Endothelial cell of umbilical vein (primary cell): ENCODE data around the gene ZNF106. TPM values are rescaled to one million over a fixed set of nuclear protein-coding genes. Genes with fewer than 3 reads are reported as not detected.

Experiments
- BruUV-seq: library from RNA; stranded (reverse); fragments of 400-500 nt; replicated peaks from 2 replicates; lab custom pipeline; 2021; lab: Mats Ljungman, UMichigan
- CTCF ChIA-PET: fragments of 300-600, 350-600 bp; sonication (Branson Sonifier 250); formaldehyde crosslinking; loops from one replicate; lab custom pipeline; 2021; ENCODE audit warnings: antibody characterized with exemption, inconsistent platforms; lab: Charles Lee
- POLR2A ChIA-PET: fragments of 300-600, 350-600 bp; sonication (Branson Sonifier 250); formaldehyde crosslinking; loops from one replicate; lab custom pipeline; 2021; ENCODE audit warnings: antibody characterized with exemption, inconsistent platforms; lab: Charles Lee
- DNase-seq: peaks from one replicate; pipeline ENCODE4 v3.0.0-alpha.2; 2011; ENCODE audit warnings: low read depth, low spot score
- FAIRE-seq: peaks from 2 replicates; lab custom pipeline; 2011; peaks lifted over from hg19 to GRCh38; lab: Jason Lieb, UNC
- H2AFZ ChIP-seq: 2 replicates; pipeline ENCODE4 v1.6.0; 2012; ENCODE audit warnings: low read depth, low read length, control low read depth, inconsistent platforms
- H3K27ac ChIP-seq: 2 replicates; pipeline ENCODE4 v1.5.1; 2011; ENCODE audit warnings: low read depth, mild to moderate bottlenecking, control low read depth, low read length, moderate library complexity; ENCODE audit not compliant: insufficient read depth
- H3K27me3 ChIP-seq, 2 experiments: 2 replicates each; pipeline versions ENCODE4 v1.6.0 to v1.6.1; 2011; ENCODE audit warnings: low read length in 2 of 2, mixed read lengths in 1 of 2; ENCODE audit not compliant: control insufficient read depth in 2 of 2, insufficient read depth in 2 of 2
- H3K36me3 ChIP-seq, 2 experiments: 2 replicates in 1 of 2; 3 replicates in 1 of 2; pipeline ENCODE4 v1.5.1; 2011; ENCODE audit warnings: low read length in 2 of 2, mild to moderate bottlenecking in 1 of 2, moderate library complexity in 1 of 2; ENCODE audit not compliant: control insufficient read depth in 2 of 2, insufficient read depth in 2 of 2; ENCODE audit errors: extremely low read depth in 1 of 2
- H3K4me1 ChIP-seq: 3 replicates; pipeline ENCODE4 v1.5.1; 2011; ENCODE audit warnings: mild to moderate bottlenecking, low read length; ENCODE audit not compliant: control insufficient read depth, insufficient read depth; ENCODE audit errors: extremely low read depth
- H3K4me2 ChIP-seq: 2 replicates; pipeline ENCODE4 v1.6.1; 2011; ENCODE audit warnings: low read length, control low read depth, mixed read lengths; ENCODE audit not compliant: insufficient read depth
- H3K4me3 ChIP-seq, 3 experiments: fragments of 200-600 bp in 1 of 3; sonication (generic), shearing (Covaris generic) in 1 of 3; replicated peaks in 1 of 3; 2 replicates each; pipeline ENCODE4 v1.5.1; 2011 to 2016; ENCODE audit warnings: control low read depth in 3 of 3, low read length in 3 of 3, mild to moderate bottlenecking in 2 of 3, inconsistent platforms in 1 of 3, low read depth in 1 of 3, moderate library complexity in 1 of 3; ENCODE audit not compliant: insufficient read depth in 1 of 3
- H3K79me2 ChIP-seq: 2 replicates; pipeline ENCODE4 v1.6.0; 2012; ENCODE audit warnings: low read length, inconsistent platforms; ENCODE audit not compliant: control insufficient read depth, insufficient read depth
- H3K9ac ChIP-seq: replicated peaks from 2 replicates; pipeline ENCODE3; 2011; ENCODE audit warnings: low read length, control low read depth; ENCODE audit not compliant: insufficient read depth; ENCODE audit errors: extremely low read depth
- H3K9me1 ChIP-seq: replicated peaks from 3 replicates; pipeline ENCODE4 v1.6.0; 2011; ENCODE audit warnings: mild to moderate bottlenecking, low read length; ENCODE audit not compliant: control insufficient read depth, insufficient read depth; ENCODE audit errors: extremely low read depth
- H3K9me3 ChIP-seq: replicated peaks from 2 replicates; pipeline ENCODE4 v1.5.1; 2012; ENCODE audit warnings: low read length, inconsistent platforms; ENCODE audit not compliant: control insufficient read depth, insufficient read depth
- H4K20me1 ChIP-seq: replicated peaks from 2 replicates; pipeline ENCODE3; 2011; ENCODE audit warnings: mild to moderate bottlenecking, low read length; ENCODE audit not compliant: control insufficient read depth, insufficient read depth; ENCODE audit errors: extremely low read depth
- EZH2 ChIP-seq: IDR thresholded peaks from 2 replicates; pipeline ENCODE4 v1.6.1; 2012; ENCODE audit warnings: borderline replicate concordance, low read depth, mild to moderate bottlenecking, moderate library complexity, low read length, inconsistent platforms; ENCODE audit not compliant: severe bottlenecking
- GATA2 ChIP-seq: IDR thresholded peaks from 2 replicates; pipeline ENCODE4 v1.7.0; 2011; ENCODE audit warnings: low read depth, mild to moderate bottlenecking, moderate library complexity, mixed read lengths, low read length; ENCODE audit not compliant: insufficient read length, insufficient read depth
- JUN ChIP-seq: IDR thresholded peaks from 2 replicates; pipeline ENCODE4 v1.6.1; 2011; ENCODE audit warnings: borderline replicate concordance, low read depth; ENCODE audit not compliant: insufficient read length, insufficient read depth
- MYC ChIP-seq: IDR thresholded peaks from one replicate; pipeline ENCODE4 v1.6.1; 2011; ENCODE audit warnings: mild to moderate bottlenecking, low read depth, low read length
- POLR2A ChIP-seq: IDR thresholded peaks from 2 replicates; pipeline ENCODE4 v1.6.1; 2012; ENCODE audit warnings: low read depth, mild to moderate bottlenecking, control low read depth, low read length
- POLR2AphosphoS5 ChIP-seq: IDR thresholded peaks from 2 replicates; pipeline ENCODE4 v1.6.1; 2012; ENCODE audit warnings: low read depth, mild to moderate bottlenecking, control low read depth, low read length, moderate library complexity; ENCODE audit not compliant: insufficient read depth
- dilution Hi-C: fragments of 300-500 bp; cut with MboI; formaldehyde crosslinking; loops from one replicate; pipeline ENCODE4 v1.15.0; 2019; ENCODE audit warnings: low sequenced_read_pairs; ENCODE audit not compliant: extremely low pct_ligation_motif_present
- intact Hi-C: fragments of 100-400 bp; cut with micrococcal nuclease; formaldehyde crosslinking; loops from one replicate; pipeline ENCODE4 v1.10.0; 2022
- polyA plus RNA-seq, 4 experiments: library from polyadenylated mRNA; depleted of rRNA in 3 of 4; stranded (reverse) in 3 of 4; unstranded in 1 of 4; fragments of >200 nt; gene quantifications; 2 replicates each; pipeline versions ENCODE4 v1.2.1 to v1.2.3, GENCODE V29; 2011 to 2012; ENCODE audit warnings: missing spikeins in 1 of 4
- total RNA-seq: library from RNA; stranded (reverse); gene quantifications from 2 replicates; pipeline ENCODE4 v1.2.3, GENCODE V29; 2021
- TF ChIP-seq, protein P1 (sequence below): IDR thresholded peaks from 2 replicates; pipeline ENCODE4 v1.6.1; 2011; ENCODE audit not compliant: insufficient read depth, insufficient read length
- TF ChIP-seq, protein P2 (sequence below), 2 donors: IDR thresholded peaks; 1 replicate in 1 of 2; 2 replicates in 1 of 2; pipeline ENCODE4 v1.5.1; 2011; ENCODE audit warnings: low read length in 2 of 2, mild to moderate bottlenecking in 2 of 2, moderate library complexity in 2 of 2, control low read depth in 1 of 2, inconsistent platforms in 1 of 2, low read depth in 1 of 2; ENCODE audit not compliant: insufficient read depth in 1 of 2; ENCODE audit errors: extremely low read depth in 1 of 2

ZNF106 gene
- total and polyA plus RNA-seq, 2 donors (not counting 3 experiments of a cell fraction or from before 2014, with no cell fraction given): 18.9 to 53.5 TPM

DNA sequence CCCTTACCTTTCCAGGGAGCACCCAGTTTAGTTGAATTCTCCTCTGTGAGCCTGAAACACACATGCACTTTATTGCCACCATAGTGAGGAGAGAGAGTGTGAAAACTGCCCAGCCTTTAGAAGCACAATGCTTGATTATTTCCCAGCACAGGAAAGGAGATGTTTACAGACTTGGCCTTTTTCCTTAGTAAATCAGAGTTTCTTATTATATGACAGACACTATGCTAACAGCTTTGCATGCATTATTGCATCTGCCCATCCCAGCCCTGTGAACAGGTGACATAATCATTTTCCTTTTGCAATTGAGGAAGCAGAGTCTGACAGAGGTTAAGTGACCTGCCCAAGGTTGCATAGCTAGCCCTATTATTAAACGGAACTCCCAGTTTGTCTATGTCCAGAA is 95.1 kb downstream of the ZNF106 start:
- H3K9me3 ChIP-seq: no peaks in the 10 kb centered on the region
- no peak for FAIRE-seq
- BruUV-seq: no TSS peak
- no peak overlapping the region for H3K4me2 ChIP-seq
- H3K9me1 ChIP-seq: no peaks in the 10 kb centered on the region
- TF ChIP-seq POLR2AphosphoS5 (no peak), EZH2 (no peak), MYC (no peak), JUN (no peak), POLR2A (no peak), GATA2 (no peak)
- TF ChIP-seq, protein P1, sequence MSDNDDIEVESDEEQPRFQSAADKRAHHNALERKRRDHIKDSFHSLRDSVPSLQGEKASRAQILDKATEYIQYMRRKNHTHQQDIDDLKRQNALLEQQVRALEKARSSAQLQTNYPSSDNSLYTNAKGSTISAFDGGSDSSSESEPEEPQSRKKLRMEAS: no peak
- TF ChIP-seq, protein P2, sequence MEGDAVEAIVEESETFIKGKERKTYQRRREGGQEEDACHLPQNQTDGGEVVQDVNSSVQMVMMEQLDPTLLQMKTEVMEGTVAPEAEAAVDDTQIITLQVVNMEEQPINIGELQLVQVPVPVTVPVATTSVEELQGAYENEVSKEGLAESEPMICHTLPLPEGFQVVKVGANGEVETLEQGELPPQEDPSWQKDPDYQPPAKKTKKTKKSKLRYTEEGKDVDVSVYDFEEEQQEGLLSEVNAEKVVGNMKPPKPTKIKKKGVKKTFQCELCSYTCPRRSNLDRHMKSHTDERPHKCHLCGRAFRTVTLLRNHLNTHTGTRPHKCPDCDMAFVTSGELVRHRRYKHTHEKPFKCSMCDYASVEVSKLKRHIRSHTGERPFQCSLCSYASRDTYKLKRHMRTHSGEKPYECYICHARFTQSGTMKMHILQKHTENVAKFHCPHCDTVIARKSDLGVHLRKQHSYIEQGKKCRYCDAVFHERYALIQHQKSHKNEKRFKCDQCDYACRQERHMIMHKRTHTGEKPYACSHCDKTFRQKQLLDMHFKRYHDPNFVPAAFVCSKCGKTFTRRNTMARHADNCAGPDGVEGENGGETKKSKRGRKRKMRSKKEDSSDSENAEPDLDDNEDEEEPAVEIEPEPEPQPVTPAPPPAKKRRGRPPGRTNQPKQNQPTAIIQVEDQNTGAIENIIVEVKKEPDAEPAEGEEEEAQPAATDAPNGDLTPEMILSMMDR (IDR thresholded peaks at IDR 0.05; ENCODE audit: extremely low read depth in 1 of 2, insufficient read depth in 1 of 2, low read depth in 1 of 2, low read length in 2 of 2): no peak
- H3K27me3 ChIP-seq: no peaks in the 10 kb centered on the region
- H3K79me2 ChIP-seq: no peaks in the 10 kb centered on the region
- no peak overlapping the region for H3K27ac ChIP-seq
- no peaks in the 10 kb centered on the region for H3K4me1 ChIP-seq
- ChIA-PET POLR2A (no interaction called here), CTCF (interaction anchor here (0.7 to 1.6 kb wide), 2 partner anchors 11 to 68 kb away, joined by 3 read pairs; no protein-coding TSS in a partner anchor)
- dilution Hi-C loops (no loop called here), intact Hi-C loops (no loop called here)
- H3K4me3 ChIP-seq: no peak overlapping the region
- no peak overlapping the region for H3K9ac ChIP-seq
- H4K20me1 ChIP-seq: no peaks in the 10 kb centered on the region
- no peaks in the 10 kb centered on the region for H3K36me3 ChIP-seq
- no peak for DNase-seq
- no peak overlapping the region for H2AFZ ChIP-seq
